ENCODE data around the gene DDX39A.
A peak's percentile ranks its signal among the peaks of the same experiment; 100 is the strongest.
"Not testable (repeated sequence)": the region's sequence is repeated elsewhere in the genome, so short reads cannot be mapped to it uniquely, and the experiment has no call there.

Gene DDX39A

DNA sequence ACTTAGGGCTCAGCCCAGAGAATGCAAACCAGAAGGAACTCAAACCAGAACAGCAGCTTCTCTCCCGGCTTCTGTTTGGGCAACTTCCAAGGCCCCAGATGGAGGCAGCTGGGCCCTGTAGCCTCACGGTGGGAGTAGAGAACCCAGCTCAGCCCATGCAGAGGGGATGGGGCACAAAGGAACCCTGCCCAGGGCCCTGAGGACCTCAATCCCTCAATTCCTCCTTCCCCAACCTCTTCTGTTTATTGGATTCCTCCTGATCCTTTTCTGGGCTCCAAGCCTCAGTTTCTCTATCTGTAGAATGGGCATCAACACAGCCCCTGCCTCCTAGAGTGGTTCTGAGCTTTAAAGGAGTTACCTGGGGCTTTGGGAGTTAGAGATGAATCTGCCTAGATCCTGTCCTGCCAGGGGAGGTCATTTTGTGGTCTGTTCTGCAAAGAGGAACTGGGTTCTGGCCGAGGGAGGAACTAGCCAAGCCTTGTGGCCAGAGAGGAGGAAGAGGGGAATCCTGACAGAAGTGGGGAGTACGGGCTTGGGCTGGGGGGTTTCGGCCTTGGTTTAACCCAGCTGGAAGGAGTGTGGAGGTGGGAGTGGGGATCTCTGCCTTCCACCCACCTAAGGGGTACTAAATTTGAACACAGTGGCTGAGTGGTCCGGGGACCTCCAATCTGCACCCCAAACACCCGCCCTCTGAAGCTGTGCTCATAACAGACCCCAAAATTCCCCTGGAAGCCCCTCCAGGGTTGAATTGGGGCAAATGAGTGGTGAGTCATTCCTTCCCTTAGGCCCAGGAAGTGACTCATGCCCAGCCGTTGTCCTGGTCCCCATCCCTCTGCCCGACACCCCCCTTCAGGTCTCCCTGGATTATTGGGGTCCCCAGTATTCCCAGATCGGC is 35.2 kb downstream of the DDX39A start:
- DNase-seq: peak; percentile 45

- DNase-seq: peak; percentile 49
Measured at GRCh38 chr19:14381689-14382474, 37.3 kb downstream of the DDX39A start.

DNA sequence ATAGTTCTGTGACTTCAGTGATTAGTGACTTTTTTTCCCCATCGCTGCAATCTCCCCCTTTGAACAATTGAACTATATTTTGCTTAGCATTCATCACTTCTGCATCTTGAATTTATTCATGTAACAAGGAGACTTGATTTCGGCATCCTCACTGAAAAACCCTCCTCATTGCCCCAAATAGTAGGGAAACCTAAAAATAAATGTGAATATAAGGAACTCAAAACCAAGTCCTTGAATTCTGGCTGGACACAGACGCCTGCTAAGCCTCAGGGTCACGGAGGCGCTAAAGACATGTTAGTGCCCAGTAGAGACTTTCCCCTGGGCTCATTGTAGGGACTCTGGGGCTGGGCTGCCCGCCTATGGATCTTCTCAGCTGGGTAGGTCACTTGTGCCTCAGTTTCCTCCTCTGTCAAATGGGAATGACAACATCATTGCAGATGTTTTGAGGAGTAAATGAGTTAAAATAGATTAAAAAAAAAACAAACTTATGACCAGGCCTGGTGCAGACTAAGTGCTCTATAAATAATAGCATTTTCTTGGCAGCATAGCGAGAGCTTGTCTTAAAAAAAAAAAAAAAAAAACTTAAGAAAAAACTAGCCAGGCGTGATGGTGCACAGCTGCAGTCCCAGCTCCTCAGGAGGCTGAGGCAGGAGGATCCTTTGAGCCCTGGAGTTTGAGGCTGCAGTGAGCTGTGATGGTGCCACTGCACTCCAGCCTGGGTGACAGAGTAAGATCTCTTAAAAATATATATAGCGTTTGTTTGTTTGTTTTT is 39.7 kb downstream of the DDX39A start:
- DNase-seq: no peak

- no peak for DNase-seq
Measured at GRCh38 chr19:14378890-14379289, 40.3 kb downstream of the DDX39A start.

GRCh38 chr19:14377883-14378328 is 41.2 kb downstream of the DDX39A start:
- no peak for DNase-seq

DNA sequence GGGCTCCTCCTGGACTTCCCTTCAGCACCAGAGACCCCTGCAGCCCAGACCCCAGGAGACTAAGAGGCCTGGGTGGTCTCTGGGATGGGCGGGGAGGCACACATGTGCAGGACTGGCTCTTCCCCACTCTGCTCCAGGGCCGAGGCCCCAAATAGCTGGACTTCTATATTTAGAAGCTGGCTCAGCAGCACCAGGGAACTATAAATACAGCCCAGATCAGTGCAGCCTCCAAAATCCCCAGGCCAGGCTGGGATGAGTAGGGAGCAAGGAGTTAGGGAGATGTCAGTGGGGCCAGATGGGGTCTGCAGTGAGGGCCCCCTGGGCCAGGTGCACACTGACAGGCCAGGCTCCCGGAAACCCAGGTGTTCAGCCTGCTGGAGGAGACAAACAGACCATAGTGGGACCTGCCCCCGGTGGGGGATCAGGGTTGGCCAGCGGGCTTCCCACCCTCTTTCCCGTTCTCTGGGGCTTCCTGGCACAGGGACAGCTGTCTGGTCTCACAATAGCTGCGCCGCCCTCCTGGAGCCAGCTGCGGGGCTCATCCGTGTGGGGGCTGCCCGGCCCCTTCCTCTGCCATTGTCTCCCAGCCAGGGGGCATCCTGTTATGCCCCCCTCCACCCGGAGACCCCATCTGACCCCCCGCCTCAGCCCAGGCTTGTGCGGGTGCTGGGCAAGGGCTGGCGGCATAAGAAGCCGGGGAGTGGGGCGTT is 43.4 kb downstream of the DDX39A start:
- no peak for DNase-seq

DNA sequence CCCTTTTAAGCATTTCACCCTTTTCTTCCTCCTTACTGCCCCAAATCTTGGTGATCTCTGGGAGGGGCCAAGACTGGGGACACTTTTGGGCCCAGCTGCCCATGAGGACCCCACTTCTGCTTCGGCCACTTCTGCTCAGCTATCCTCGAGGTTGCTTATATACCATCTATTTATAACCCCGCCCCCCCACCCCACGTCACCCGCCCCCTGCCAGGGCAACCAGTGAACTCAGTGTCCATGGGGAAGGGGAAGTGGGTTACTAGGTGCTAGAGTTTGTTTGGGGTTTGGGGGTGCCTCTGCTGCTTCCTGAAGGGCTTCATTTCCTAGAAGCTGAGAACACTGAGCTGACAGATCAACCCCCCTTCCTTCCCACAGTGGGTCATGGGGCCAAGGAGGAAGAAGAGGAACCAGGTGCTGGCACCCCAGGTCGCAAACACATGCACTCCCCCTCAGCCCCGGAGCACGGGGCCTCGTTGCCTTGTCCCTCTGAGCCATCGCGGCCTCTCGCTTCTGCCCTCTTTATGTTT is 44.0 kb downstream of the DDX39A start:
- peak; percentile 39 for DNase-seq

GRCh38 chr19:14374313-14374712 is 44.8 kb downstream of the DDX39A start:
- DNase-seq: not testable (repeated sequence)

DNA sequence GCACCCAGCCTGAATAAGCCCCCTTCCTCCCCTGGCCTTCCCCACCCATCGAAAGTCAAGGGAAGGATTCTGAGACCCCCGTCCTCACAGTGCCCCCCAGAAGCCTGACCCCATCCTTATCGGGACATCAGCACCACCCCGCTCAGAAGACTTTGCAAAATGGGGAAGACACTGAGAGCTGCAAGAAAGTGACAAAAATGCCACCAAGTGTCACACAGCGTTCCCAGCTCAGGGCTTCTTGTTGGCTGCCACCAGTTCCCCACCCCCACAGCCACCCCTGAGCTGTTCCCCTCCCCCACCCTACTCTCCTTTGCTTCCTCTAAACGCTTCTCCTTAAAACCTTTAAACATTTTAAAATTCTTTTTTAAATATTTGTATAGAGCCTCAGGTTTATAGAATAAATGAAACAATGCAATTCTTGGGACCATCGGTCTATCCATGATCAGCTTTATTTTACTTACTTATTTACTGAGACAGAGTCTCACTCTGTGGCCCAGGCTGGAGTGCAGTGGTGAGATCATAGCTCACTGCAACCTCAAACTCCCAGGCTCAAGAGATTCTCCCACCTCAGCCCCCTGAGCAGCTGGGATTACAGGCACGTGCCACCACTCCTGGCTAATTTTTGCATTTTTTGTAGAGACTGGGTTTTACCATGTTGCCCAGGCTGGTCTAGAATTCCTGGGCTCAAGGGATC is 46.6 kb downstream of the DDX39A start:
- DNase-seq: not testable (repeated sequence)

GRCh38 chr19:14371301-14371821 is 47.8 kb downstream of the DDX39A start:
- DNase-seq: no peak

DNA sequence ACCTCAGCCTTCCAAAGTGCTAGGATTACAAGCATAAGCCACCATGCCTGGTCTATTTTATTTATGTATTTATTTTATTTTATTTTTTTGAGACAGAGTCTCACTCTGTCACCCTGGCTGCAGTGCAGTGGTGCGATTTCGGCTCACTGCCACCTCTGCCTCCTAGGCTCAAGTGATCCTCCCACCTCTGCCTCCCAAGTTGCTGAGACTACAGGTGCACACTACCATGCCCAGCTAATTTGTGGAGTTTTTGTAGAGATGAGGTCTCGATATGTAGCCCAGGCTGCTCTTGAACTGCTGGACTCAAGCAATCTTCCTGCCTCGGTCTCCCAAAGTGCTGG is 48.2 kb downstream of the DDX39A start:
- DNase-seq: no peak

GRCh38 chr19:14370169-14370939 is 48.8 kb downstream of the DDX39A start:
- peak; percentile 62 for DNase-seq

- peak; percentile 89 for DNase-seq
Measured at GRCh38 chr19:14369399-14370168, 49.6 kb downstream of the DDX39A start.

- DNase-seq: no peak
Measured at GRCh38 chr19:14368011-14368513, 51.1 kb downstream of the DDX39A start.

GRCh38 chr19:14367016-14367415 is 52.1 kb downstream of the DDX39A start:
- no peak for DNase-seq

- DNase-seq: peak; percentile 86
Measured at GRCh38 chr19:14366529-14366928, 52.6 kb downstream of the DDX39A start.

DNA sequence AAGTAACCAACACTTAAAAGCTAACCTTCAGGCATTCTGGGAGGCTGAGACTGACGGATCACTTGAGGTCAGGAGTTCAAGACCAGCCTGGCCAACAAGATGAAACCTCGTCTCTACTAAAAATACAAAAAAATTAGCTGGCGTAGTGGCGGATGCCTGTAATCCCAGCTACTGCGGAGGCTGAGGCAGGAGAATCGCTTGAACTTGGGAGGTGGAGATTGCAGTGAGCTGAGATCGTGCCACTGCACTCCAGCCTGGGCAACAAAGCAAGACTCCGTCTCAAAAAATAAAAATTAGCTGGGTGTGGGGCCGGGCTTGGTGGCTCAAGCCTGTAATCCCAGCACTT is 55.1 kb downstream of the DDX39A start:
- DNase-seq: not testable (repeated sequence)

DNA sequence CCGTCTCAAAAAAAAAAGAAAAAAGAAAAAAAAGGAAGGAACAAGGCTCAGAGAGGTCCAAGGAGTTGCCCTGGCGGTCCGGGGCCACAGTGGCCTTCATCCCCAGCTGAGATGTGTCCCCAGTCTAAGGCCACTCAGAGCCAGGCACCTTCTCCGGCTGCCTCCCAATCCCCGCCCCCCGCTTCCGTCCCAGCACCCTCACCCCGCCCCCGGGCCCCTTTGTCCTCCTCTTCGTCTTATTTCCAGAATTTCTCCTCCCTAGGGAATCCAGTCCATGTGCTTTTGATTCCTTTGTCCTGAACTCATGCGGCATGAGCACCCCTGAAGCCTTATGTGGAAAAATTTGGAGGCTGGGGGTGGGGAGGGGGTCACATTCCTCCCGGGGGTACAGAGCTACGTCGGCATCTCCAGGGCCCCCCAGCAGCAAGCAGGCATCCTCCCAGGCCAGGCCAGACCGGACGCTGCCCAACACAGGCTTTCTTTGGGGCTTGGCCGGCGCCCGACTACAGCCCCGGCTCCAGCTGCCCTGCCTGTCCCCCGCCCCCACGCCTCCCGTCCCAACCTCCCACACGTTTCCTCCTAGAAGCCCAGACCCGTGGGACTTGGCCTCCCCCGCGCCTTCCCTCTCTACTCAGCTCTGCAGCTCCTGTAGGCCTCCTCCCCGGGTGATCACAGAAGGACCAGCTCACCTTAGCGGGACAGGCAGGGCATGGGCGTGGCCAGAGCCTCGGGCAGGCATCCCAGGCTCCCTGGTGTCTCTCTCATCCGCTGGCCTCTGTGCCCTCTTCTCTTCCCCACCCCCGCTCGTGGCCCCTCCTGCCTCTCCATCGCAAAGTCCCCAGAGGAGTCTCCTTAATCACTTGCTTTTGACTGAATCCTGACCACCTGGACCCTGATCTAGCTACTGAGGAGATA is 55.7 kb downstream of the DDX39A start:
- peak; percentile 50 for DNase-seq

Data from activated naive CD4-positive, alpha-beta T cell treated with anti-CD3 and anti-CD28 coated beads, Interleukin-2, amount 50 U/mL, for 16 hours (primary cell).